GM21423 (cell line): Measurements from ENCODE around the gene FSD1.
"Not testable (repeated sequence)": the region's sequence is repeated elsewhere in the genome, so short reads cannot be mapped to it uniquely, and the experiment has no call there.

Experiments used
- ATAC-seq: cut with Tn5 transposase; IDR thresholded peaks from one replicate; pipeline ENCODE4 v1.9.1; 2021; ENCODE audit warnings: mild to moderate bottlenecking, moderate library complexity; ENCODE audit not compliant: unreplicated experiment

FSD1 gene

DNA sequence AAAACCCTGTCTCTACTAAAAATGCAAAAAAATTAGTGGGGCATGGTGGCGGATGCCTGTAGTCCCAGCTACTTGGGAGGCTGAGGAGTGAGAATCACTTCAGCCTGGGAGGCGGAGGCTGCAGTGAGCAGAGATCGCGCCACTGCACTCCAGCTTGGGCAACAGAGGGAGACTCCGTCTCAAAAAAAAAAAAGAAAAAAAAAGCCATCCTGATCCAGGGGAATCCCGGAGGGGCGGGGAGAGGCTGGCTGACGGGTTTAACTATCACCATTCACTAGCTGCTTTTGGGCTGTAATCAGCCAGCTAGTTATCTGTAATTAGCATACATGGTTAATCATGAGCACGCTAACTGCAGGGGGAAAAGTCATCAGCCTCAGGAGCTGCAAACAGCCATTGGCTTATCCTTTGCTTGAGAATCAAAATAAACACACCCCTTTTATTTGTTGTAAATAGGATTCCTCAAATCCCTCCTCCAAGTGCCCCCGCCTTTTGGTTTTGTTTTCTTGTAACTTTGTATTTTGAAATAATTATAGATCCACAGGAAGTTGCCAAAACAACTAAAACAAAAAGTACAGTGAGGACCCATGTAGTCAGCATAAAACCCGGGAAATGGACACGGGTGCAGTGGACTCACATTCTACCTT, 9.6 kb downstream of the FSD1 start:
- ATAC-seq: no peak

DNA sequence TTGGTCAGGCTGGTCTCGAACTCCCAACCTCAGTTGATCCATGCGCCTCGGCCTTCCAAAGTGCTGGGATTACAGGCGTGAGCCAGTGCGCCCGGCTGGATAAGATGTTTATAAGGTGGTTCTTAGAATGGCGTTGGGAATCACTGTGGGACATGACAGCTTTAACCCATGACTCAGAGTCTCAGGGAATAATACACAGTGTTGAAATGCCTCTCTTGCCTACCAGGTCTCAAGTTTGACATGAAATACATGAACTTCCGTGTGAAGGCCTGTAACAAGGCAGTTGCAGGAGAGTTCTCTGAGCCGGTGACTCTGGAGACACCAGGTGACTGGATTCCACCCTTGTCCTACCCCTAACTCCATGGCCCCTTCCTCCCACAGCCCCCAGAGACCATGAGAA, 12.6 kb downstream of the FSD1 start:
- no peak for ATAC-seq

GRCh38 chr19:4318460-4318859, 14.1 kb downstream of the FSD1 start:
- ATAC-seq: no peak

- ATAC-seq: no peak
These were observed 14.8 kb downstream of the FSD1 start for GRCh38 chr19:4319067-4319718.

- no peak for ATAC-seq
These were observed 16.0 kb downstream of the FSD1 start for GRCh38 chr19:4320419-4320818.

DNA sequence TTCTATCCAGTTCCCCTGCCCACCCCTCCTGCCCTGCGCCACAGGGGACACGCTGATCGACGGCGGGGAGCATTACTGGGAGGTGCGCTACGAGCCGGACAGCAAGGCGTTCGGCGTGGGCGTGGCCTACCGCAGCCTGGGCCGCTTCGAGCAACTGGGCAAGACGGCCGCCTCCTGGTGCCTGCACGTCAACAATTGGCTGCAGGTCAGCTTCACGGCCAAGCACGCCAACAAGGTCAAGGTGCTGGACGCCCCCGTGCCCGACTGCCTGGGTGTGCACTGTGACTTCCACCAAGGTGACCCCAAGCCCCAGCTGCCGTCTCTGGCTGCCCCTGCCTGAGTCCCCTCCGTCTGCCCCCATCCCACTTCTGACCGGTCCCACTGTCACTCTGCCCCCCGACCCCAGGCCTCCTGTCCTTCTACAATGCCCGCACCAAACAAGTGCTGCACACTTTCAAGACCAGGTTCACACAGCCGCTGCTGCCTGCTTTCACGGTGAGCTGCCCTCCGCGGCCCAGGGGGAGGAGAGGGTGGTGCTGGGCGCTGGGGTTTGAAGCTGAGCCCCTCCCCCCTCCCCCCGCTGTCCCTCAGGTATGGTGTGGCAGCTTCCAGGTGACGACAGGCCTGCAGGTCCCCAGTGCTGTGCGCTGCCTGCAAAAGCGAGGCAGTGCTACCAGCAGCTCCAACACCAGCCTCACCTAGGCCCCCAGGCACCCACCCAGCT, 18.7 kb downstream of the FSD1 start:
- no peak for ATAC-seq

DNA sequence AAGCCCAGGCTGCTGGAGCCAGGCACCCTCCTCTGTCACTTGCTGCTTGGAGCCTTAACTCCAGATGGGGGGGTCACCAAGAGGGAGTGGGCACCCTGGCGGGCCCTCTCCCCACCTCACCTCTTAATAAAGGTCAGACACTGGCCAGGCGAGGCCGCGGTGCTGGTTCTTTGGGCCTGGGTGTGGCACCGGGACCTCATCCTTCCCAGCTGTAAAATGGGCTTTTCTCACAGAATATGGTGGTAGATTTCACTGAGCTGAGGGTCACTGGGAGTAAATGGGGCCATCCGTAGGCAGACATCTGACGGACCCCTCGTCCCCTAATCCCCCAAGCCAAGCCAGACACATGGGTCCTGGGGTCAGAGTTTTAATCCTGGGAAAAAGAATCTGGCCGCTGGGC, 19.3 kb downstream of the FSD1 start:
- ATAC-seq: no peak

DNA sequence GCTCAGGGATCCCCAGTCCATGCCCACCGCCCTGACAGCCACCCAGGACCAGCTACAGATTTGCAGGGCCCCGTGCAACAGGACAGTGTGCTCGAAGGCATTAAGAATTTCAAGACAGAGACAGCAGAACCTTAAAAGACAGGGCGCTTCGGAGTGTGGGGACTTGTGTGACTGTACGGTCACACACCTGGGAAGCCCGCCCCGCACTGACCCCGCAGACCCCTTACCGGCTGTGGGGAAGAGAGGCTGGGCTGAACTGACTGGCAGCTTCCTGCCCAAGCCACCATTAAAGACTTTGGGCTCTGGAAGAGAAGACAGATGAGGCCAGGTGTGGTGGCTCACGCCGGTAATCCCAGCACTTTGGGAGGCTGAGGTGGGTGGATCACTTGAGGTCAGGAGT, 19.8 kb downstream of the FSD1 start:
- no peak for ATAC-seq

DNA sequence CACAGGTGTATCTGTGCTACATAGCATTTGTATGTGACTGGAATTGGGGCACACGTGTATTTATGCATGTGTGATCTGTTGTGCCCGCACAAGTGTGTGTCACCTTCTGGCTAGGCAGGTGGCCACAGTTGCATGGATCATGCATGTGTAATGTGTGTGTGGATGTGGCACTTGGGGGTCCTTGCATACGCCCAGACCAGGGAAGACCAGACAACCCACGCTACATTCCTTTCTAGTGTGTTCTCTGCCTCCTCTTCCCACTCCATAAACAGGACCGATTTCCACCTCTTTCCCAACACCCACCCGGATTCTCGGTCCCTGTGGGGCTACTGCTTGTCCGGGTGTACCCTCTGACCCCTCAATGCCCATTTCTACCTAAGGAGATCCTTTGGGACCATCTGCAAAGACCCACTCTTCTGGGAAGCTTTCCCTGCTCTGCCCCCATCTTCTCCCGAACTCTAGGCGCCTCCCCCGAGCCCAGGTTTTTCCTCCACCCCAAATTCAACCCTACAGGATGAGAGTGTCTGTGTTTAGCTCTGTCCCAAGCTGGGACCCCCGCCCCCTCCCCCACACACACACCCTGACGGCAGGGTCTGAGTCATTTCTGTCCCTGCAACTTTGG, 21.9 kb downstream of the FSD1 start:
- no peak for ATAC-seq

- ATAC-seq: no peak
These were observed 22.4 kb downstream of the FSD1 start for GRCh38 chr19:4326837-4327251.

DNA sequence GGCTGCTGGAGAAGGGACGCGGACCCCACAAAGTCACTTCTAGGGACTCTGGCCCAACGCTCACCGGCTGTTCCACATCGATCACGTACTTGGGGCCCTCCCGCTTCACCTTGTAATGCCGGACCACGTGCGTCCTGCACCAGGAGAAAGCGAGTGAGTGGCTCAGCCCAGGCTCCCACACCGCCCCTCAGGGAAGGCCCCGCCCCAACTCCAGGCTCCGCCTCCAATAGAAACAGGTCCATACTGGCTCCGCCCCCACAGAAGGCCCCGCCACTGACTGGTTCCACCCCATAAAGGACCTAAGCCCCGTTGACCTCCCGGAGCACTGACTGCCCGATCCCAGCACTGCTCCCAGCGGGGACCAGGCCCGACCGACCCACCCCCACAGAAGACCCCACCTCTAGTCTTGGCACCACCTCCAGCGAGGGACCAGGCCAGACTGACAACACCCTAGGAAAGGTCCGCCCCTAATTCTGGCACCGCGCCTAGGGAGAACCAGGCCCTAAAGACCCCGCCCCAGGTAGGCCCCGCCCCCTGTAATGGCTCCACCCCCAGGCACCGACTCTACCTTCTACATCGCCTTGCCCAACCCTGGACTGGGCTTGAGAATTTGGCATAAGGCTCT, 23.0 kb downstream of the FSD1 start:
- no peak for ATAC-seq

DNA sequence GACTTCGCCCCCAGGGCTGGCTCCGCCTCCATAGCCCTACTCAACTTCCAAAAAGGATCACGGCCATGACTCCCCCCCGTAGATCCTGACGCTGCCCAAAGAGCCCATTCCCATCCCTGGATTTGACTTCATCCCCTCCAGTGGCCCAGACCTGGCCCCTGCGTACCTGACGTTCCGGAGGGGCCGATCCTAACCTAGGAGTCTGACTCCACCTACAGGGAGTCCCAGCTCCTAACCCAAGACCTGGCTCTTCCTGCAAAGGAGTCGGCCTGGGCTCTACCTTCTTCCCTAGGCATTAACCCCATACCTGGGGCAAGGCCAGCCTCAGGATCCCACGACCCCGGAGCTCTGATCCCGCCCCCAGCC, 23.5 kb downstream of the FSD1 start:
- no peak for ATAC-seq

- ATAC-seq: peak; percentile 79
These were observed 24.0 kb downstream of the FSD1 start for GRCh38 chr19:4328243-4328990.

GRCh38 chr19:4328991-4329681, 24.7 kb downstream of the FSD1 start:
- not testable (repeated sequence) for ATAC-seq

- ATAC-seq: no peak
These were observed 25.5 kb downstream of the FSD1 start for GRCh38 chr19:4329858-4330257.

- no peak for ATAC-seq
These were observed 30.7 kb downstream of the FSD1 start for GRCh38 chr19:4334929-4335570.

- ATAC-seq: no peak
These were observed 33.6 kb downstream of the FSD1 start for GRCh38 chr19:4337906-4338440.

DNA sequence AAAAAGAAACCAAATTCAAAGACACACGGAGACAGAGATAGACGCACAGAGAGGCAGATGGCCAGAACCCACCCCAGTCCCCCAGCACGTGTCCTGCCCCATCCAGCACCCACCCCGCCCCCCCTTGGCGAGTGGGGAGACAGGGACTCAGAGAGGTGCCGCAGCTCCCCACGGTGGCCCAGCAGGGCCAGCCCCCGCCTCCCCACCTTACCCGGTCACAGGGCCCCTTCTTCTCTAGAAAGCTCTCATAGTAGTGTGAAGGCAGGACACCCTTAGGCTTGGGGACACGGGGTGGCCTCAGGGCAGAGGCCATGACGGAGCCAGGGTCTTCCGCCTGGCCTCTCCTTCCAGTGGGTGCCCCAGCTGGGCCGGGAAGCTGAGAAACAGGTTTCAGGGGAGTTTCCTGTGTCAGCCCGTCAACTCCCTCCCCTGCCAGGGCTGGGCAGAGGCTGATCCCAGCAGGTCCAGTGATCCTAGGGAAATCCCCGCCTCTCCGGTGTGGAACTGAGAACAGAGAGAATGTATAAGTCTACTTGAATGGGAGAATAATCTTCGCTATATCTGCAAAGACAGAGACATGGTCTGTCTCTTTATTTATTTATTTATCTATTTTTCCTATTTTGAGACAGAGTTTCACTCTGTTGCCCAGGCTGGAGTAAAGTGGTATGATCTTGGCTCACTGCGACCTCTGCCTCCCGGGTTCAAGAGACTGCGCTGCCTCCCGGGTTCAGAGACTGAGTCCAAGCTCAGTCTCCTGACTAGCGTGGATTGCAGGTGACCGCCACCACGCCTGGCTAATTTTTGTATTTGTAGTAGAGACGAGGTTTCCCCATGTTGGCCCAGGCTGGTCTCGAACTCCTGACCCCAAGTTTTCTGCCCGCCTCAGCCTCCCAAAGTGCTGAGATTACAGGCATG, 34.3 kb downstream of the FSD1 start, which contains the start of gene STAP2:
TSS of gene STAP2 (minus strand) at position 387 of the 915 bp plus-strand sequence. CDS start at position 313, 74 bp downstream.
- ATAC-seq: no peak
